IMR-90 (cell line): Measurements from ENCODE around the gene ESR1. TPM values are rescaled to one million over a fixed set of nuclear protein-coding genes. Genes with fewer than 3 reads are reported as not detected.
A peak's percentile ranks its signal among the peaks of the same experiment; 100 is the strongest.

ENCODE experiments used
- ATAC-seq: fragments of 200-7000 bp; cut with Tn5 transposase; 2 replicates; pipeline ENCODE4 v1.9.1; 2020; ENCODE audit warnings: low read depth, mild to moderate bottlenecking, moderate library complexity
- Bru-seq: library from RNA; stranded (reverse); fragments of 400-500 nt; gene quantifications from one replicate; lab custom pipeline; 2021; lab: Mats Ljungman, UMichigan
- BruChase-seq, 2 experiments: library from RNA; stranded (reverse); fragments of 400-500 nt; gene quantifications; one replicate each; lab custom pipeline; 2021; lab: Mats Ljungman, UMichigan
- BruUV-seq: library from RNA; stranded (reverse); fragments of 400-500 nt; replicated peaks from 2 replicates; lab custom pipeline; 2021; lab: Mats Ljungman, UMichigan
- CTCF ChIA-PET: fragments of 300-600 bp; formaldehyde crosslinking; extraction: SDS; loops from one replicate; lab custom pipeline; 2021; ENCODE audit warnings: antibody characterized with exemption; lab: Yijun Ruan, JAX
- POLR2A ChIA-PET: fragments of 300-600 bp; sonication (Branson Sonifier 250); formaldehyde crosslinking; loops from one replicate; lab custom pipeline; 2022; ENCODE audit warnings: antibody characterized with exemption; ENCODE audit not compliant: unreplicated experiment; lab: Charles Lee
- DNase-seq: peaks from one replicate; pipeline ENCODE4 v3.0.0; 2013
- H2AFZ ChIP-seq: replicated peaks from 2 replicates; pipeline ENCODE3; 2013; ENCODE audit warnings: low read length, mild to moderate bottlenecking; ENCODE audit not compliant: poor library complexity
- H2AK5ac ChIP-seq: 2 replicates; pipeline ENCODE4 v1.6.1; 2013; ENCODE audit warnings: low read depth, low read length, inconsistent platforms
- H2AK9ac ChIP-seq: replicated peaks from 2 replicates; pipeline ENCODE3; 2013; ENCODE audit warnings: mild to moderate bottlenecking, low read depth, low read length, moderate library complexity; ENCODE audit not compliant: poor library complexity
- H2BK120ac ChIP-seq: 2 replicates; pipeline ENCODE4 v1.6.1; 2013; ENCODE audit warnings: low read depth, low read length, inconsistent platforms
- H2BK15ac ChIP-seq: 3 replicates; pipeline ENCODE4 v1.6.1; 2013; ENCODE audit warnings: low read depth, low read length, inconsistent platforms
- H2BK20ac ChIP-seq: 2 replicates; pipeline ENCODE4 v1.6.1; 2013; ENCODE audit warnings: low read depth, mild to moderate bottlenecking, inconsistent platforms, low read length, moderate library complexity
- H2BK5ac ChIP-seq: 2 replicates; pipeline ENCODE4 v1.6.1; 2013; ENCODE audit warnings: mild to moderate bottlenecking, low read depth, low read length, inconsistent platforms; ENCODE audit not compliant: poor library complexity, severe bottlenecking
- H3K14ac ChIP-seq: replicated peaks from 2 replicates; pipeline ENCODE4 v1.6.1; 2013; ENCODE audit warnings: low read depth, low read length, inconsistent platforms
- H3K18ac ChIP-seq: 2 replicates; pipeline ENCODE4 v1.6.1; 2013; ENCODE audit warnings: low read depth, low read length, control low read depth
- H3K23ac ChIP-seq: 2 replicates; pipeline ENCODE4 v1.6.1; 2013; ENCODE audit warnings: low read depth, low read length, inconsistent platforms
- H3K27ac ChIP-seq: 2 replicates; pipeline ENCODE4 v1.5.1; 2013; ENCODE audit warnings: mild to moderate bottlenecking, control low read depth, low read length; ENCODE audit not compliant: insufficient read depth
- H3K27me3 ChIP-seq: 2 replicates; pipeline ENCODE4 v1.6.1; 2013; ENCODE audit warnings: low read length; ENCODE audit not compliant: control insufficient read depth, insufficient read depth
- H3K36me3 ChIP-seq: 2 replicates; pipeline ENCODE4 v1.6.1; 2013; ENCODE audit warnings: low read length, mixed read lengths; ENCODE audit not compliant: control insufficient read depth, insufficient read depth
- H3K4ac ChIP-seq: 2 replicates; pipeline ENCODE4 v1.6.1; 2013; ENCODE audit warnings: low read depth, low read length, inconsistent platforms
- H3K4me1 ChIP-seq: 2 replicates; pipeline ENCODE4 v1.6.1; 2013; ENCODE audit warnings: low read length, mixed read lengths; ENCODE audit not compliant: control insufficient read depth, insufficient read depth
- H3K4me2 ChIP-seq: 2 replicates; pipeline ENCODE4 v1.6.1; 2013; ENCODE audit warnings: low read depth, mild to moderate bottlenecking, control low read depth, low read length, moderate library complexity
- H3K4me3 ChIP-seq: 2 replicates; pipeline ENCODE4 v1.5.1; 2013; ENCODE audit warnings: low read depth, mild to moderate bottlenecking, control low read depth, low read length, moderate library complexity; ENCODE audit not compliant: insufficient read depth
- H3K56ac ChIP-seq: 2 replicates; pipeline ENCODE4 v1.6.1; 2013; ENCODE audit warnings: low read length, inconsistent platforms; ENCODE audit not compliant: insufficient read depth; ENCODE audit errors: extremely low read depth
- H3K79me1 ChIP-seq, 2 experiments: 2 replicates each; pipeline ENCODE4 v1.6.1; 2013; ENCODE audit warnings: low read length in 2 of 2, inconsistent platforms in 1 of 2, low read depth in 1 of 2
- H3K9ac ChIP-seq: 2 replicates; pipeline ENCODE4 v1.6.1; 2013; ENCODE audit warnings: low read depth, low read length, control low read depth
- H3K9me1 ChIP-seq: 2 replicates; pipeline ENCODE4 v1.6.1; 2013; ENCODE audit warnings: low read length, inconsistent platforms; ENCODE audit not compliant: insufficient read depth
- H3K9me3 ChIP-seq: 2 replicates; pipeline ENCODE4 v1.6.1; 2013; ENCODE audit warnings: low read length; ENCODE audit not compliant: control insufficient read depth, insufficient read depth
- H4K20me1 ChIP-seq: 2 replicates; pipeline ENCODE4 v1.6.1; 2013; ENCODE audit warnings: low read length, inconsistent platforms; ENCODE audit not compliant: insufficient read depth
- H4K5ac ChIP-seq: 2 replicates; pipeline ENCODE4 v1.6.1; 2013; ENCODE audit warnings: mild to moderate bottlenecking, low read depth, low read length, control low read depth
- H4K8ac ChIP-seq, 2 experiments: 2 replicates each; pipeline ENCODE4 v1.6.1; 2013; ENCODE audit warnings: low read depth in 2 of 2, low read length in 2 of 2, control low read depth in 1 of 2, inconsistent platforms in 1 of 2
- H4K91ac ChIP-seq: 2 replicates; pipeline ENCODE4 v1.6.1; 2013; ENCODE audit warnings: low read depth, low read length, inconsistent platforms; ENCODE audit not compliant: insufficient read depth
- BHLHE40 ChIP-seq: fragments of 150-350 bp; IDR thresholded peaks from 2 replicates; pipeline ENCODE4 v1.6.1; 2016; ENCODE audit warnings: mild to moderate bottlenecking, low read depth, low read length
- CEBPB ChIP-seq: IDR thresholded peaks from 2 replicates; pipeline ENCODE4 v1.6.1; 2012; ENCODE audit warnings: low read depth, low read length, improper control_type of control experiment
- CHD1 ChIP-seq: IDR thresholded peaks from 2 replicates; pipeline ENCODE4 v1.6.1; 2012; ENCODE audit warnings: low read depth, low read length, improper control_type of control experiment
- FOS ChIP-seq: fragments of 150-350 bp; IDR thresholded peaks from 2 replicates; pipeline ENCODE4 v1.6.1; 2016; ENCODE audit warnings: low read depth, low read length
- MAFK ChIP-seq: IDR thresholded peaks from 2 replicates; pipeline ENCODE4 v1.6.1; 2012; ENCODE audit warnings: low read depth, low read length, improper control_type of control experiment
- MAZ ChIP-seq: IDR thresholded peaks from 2 replicates; pipeline ENCODE4 v1.6.1; 2012; ENCODE audit warnings: low read depth, mild to moderate bottlenecking, low read length, improper control_type of control experiment, moderate library complexity, borderline replicate concordance
- MXI1 ChIP-seq: IDR thresholded peaks from 2 replicates; pipeline ENCODE4 v1.6.1; 2012; ENCODE audit warnings: low read depth, mild to moderate bottlenecking, low read length, moderate library complexity, borderline replicate concordance
- NFE2L2 ChIP-seq: fragments of 150-350 bp; IDR thresholded peaks from 2 replicates; pipeline ENCODE4 v1.6.1; 2016; ENCODE audit warnings: low read depth, mild to moderate bottlenecking, low read length
- POLR2A ChIP-seq: IDR thresholded peaks from 2 replicates; pipeline ENCODE4 v1.6.1; 2012; ENCODE audit warnings: mild to moderate bottlenecking, low read depth, low read length
- RAD21 ChIP-seq: IDR thresholded peaks from 2 replicates; pipeline ENCODE4 v1.6.1; 2012; ENCODE audit warnings: low read length, improper control_type of control experiment
- RCOR1 ChIP-seq: IDR thresholded peaks from 2 replicates; pipeline ENCODE4 v1.6.1; 2012; ENCODE audit warnings: mild to moderate bottlenecking, low read length, improper control_type of control experiment; ENCODE audit not compliant: insufficient replicate concordance
- RFX5 ChIP-seq: IDR thresholded peaks from 2 replicates; pipeline ENCODE4 v1.8.0; 2012; ENCODE audit warnings: low read depth, mild to moderate bottlenecking, low read length, moderate library complexity
- SMC3 ChIP-seq: fragments of 150-350 bp; IDR thresholded peaks from 2 replicates; pipeline ENCODE4 v1.6.1; 2016; ENCODE audit warnings: low read depth, mild to moderate bottlenecking, antibody characterized with exemption, low read length, moderate library complexity
- USF2 ChIP-seq: fragments of 150-350 bp; IDR thresholded peaks from 2 replicates; pipeline ENCODE4 v1.6.1; 2017; ENCODE audit warnings: mild to moderate bottlenecking, antibody characterized with exemption, low read length, low read depth
- WGBS, 2 experiments: methylation state at CpG; one replicate each; pipeline versions ENCODE4 v1.1.5 to v1.1.7; 2013; ENCODE audit warnings: missing lambda C conversion rate in 2 of 2; ENCODE audit not compliant: insufficient read length in 1 of 2; ENCODE audit errors: extremely low coverage in 2 of 2; 5-methylcytosine and 5-hydroxymethylcytosine counted together
- dilution Hi-C: fragments of 300-500 bp; cut with HindIII; formaldehyde crosslinking; loops from one replicate; pipeline ENCODE4 v1.14.3; 2018; ENCODE audit warnings: low sequenced_read_pairs; ENCODE audit not compliant: unreplicated experiment
- in situ Hi-C: fragments of 300-500 bp; cut with MboI; formaldehyde crosslinking; loops from 3 replicates; pipeline ENCODE4 v1.14.3; 2019; ENCODE audit warnings: low sequenced_read_pairs, inconsistent platforms, mixed read lengths
- intact Hi-C: fragments of 100-400 bp; cut with micrococcal nuclease; formaldehyde crosslinking; loops from 2 replicates; pipeline ENCODE4 v1.10.0; 2022
- long read RNA-seq: library from polyadenylated mRNA; unstranded; transcript quantifications from one replicate; pipeline ENCODE4 v2.0.0, GENCODE V29; 2021; ENCODE audit not compliant: unreplicated experiment
- polyA plus RNA-seq, 3 experiments: library from polyadenylated mRNA; depleted of rRNA; stranded (reverse); fragments of >200 nt; gene quantifications; 2 replicates each; pipeline ENCODE4 v1.2.3, GENCODE V29; 2012; ENCODE audit warnings: low replicate concordance in 1 of 3
- total RNA-seq: library from RNA; depleted of rRNA; stranded (reverse); fragments of >200 nt; gene quantifications from 2 replicates; pipeline ENCODE4 v1.2.3, GENCODE V29; 2012; rRNA removed

The ESR1 gene
- not detected in 2 replicates for total RNA-seq
- not detected in 2 replicates for polyA plus RNA-seq (2012; rRNA removed)
- polyA plus RNA-seq (2012; cell fraction: cytosol; rRNA removed): not detected in 2 replicates
- polyA plus RNA-seq (2012; cell fraction: nucleus; rRNA removed; ENCODE audit: low replicate concordance): not detected in 2 replicates
- percentile 17 among the genes with signal in this experiment for Bru-seq, nascent RNA
- BruChase-seq, experiment 1, labeled RNA remaining after a 6-hour chase: percentile 20 among the genes with signal in this experiment
- percentile 16 among the genes with signal in this experiment for BruChase-seq, experiment 2, labeled RNA remaining after a 2-hour chase
- long read RNA-seq: 0 reads

- POLR2A ChIA-PET: no interaction called here
- intact Hi-C loops: no loop called here
- CTCF ChIA-PET: no interaction called here
Measured at GRCh38 chr6:151807513-151808370, at the start of gene ESR1. ESR1 (plus strand) TSS chr6:151807682; CDS start chr6:151807913, 231 bp downstream.

More at GRCh38 chr6:151807513-151808370, at the start of gene ESR1:
- Histone ChIP-seq H2BK120ac (no peak within 1 kb of the TSS), H3K9me3 (no peaks in the 10 kb centered on the region), H3K9me1 (no peaks in the 10 kb centered on the region), H3K56ac (no peak within 1 kb of the TSS), H3K4ac (no peak within 1 kb of the TSS), H4K8ac (no peak within 1 kb of the TSS), H2BK20ac (no peak within 1 kb of the TSS), H4K91ac (no peak within 1 kb of the TSS), H3K4me3 (no peak within 1 kb of the TSS), H3K4me1 (no peaks in the 10 kb centered on the region; the same call in 1 of the 2 replicates), H2AFZ (peak within 1 kb of the TSS; percentile 11), H4K20me1 (no peaks in the 10 kb centered on the region), H3K79me1 (no peaks in the 10 kb centered on the region), H3K36me3 (no peaks in the 10 kb centered on the region), H2AK9ac (no peak within 1 kb of the TSS), H3K27ac (no peak within 1 kb of the TSS), H2AK5ac (no peak within 1 kb of the TSS), H3K23ac (no peak within 1 kb of the TSS), H3K9ac (no peak within 1 kb of the TSS), H3K14ac (no peak within 1 kb of the TSS), H3K4me2 (no peak within 1 kb of the TSS; the same call in 1 of the 2 replicates), H3K27me3 (peaks cover 31% of the 10 kb centered on the region), H4K5ac (no peak within 1 kb of the TSS), H2BK5ac (no peak within 1 kb of the TSS), H2BK15ac (no peak within 1 kb of the TSS), H3K18ac (no peak within 1 kb of the TSS)
- ATAC-seq (no peak), DNase-seq (no peak)
- TF ChIP-seq POLR2A (no peak), USF2 (no peak), MXI1 (no peak), SMC3 (no peak), MAFK (no peak), RCOR1 (no peak), FOS (no peak), CHD1 (no peak), NFE2L2 (no peak), BHLHE40 (no peak), CEBPB (no peak), RAD21 (no peak), RFX5 (no peak), MAZ (no peak)
- no TSS peak for BruUV-seq
- WGBS, 2 experiments: 2% methylated on average over 20 of the region's 73 CpGs; no CpG with 5 or more reads in 1 of the 2 experiments
- in situ Hi-C loops: no loop called here
- dilution Hi-C loops: no loop called here
